H9 (cell line): ENCODE results near the gene GATA1. TPM values are rescaled to one million over a fixed set of nuclear protein-coding genes. Genes with fewer than 3 reads are reported as not detected.
A peak's percentile ranks its signal among the peaks of the same experiment; 100 is the strongest.

ENCODE experiments used
- DNase-seq: peaks from one replicate; pipeline ENCODE4 v3.0.0-alpha.2; 2017
- H2AFZ ChIP-seq: one replicate; pipeline ENCODE4 v1.6.1; 2013; ENCODE audit warnings: mild to moderate bottlenecking, low read length, control low read depth, moderate library complexity
- H2AK5ac ChIP-seq: 2 replicates; pipeline ENCODE4 v1.6.1; 2013; ENCODE audit warnings: low read length, control low read depth, mixed read lengths; ENCODE audit not compliant: insufficient read length
- H2BK120ac ChIP-seq: one replicate; pipeline ENCODE4 v1.6.1; 2013; ENCODE audit warnings: low read depth, mild to moderate bottlenecking, low read length, control low read depth, inconsistent platforms; ENCODE audit not compliant: poor library complexity, severe bottlenecking
- H2BK12ac ChIP-seq: 2 replicates; pipeline ENCODE4 v1.6.1; 2013; ENCODE audit warnings: low read length, control low read depth, mixed read lengths, low read depth; ENCODE audit not compliant: insufficient read length
- H2BK15ac ChIP-seq: 2 replicates; pipeline ENCODE4 v1.6.1; 2013; ENCODE audit warnings: low read depth, low read length, control low read depth
- H2BK20ac ChIP-seq: one replicate; pipeline ENCODE4 v1.6.1; 2013; ENCODE audit warnings: low read depth, mild to moderate bottlenecking, low read length, control low read depth, inconsistent platforms; ENCODE audit not compliant: poor library complexity, severe bottlenecking
- H2BK5ac ChIP-seq: 2 replicates; pipeline ENCODE4 v1.6.1; 2013; ENCODE audit warnings: low read length, control low read depth, mixed read lengths; ENCODE audit not compliant: insufficient read length
- H3K14ac ChIP-seq: 2 replicates; pipeline ENCODE4 v1.6.1; 2013; ENCODE audit warnings: low read length, control low read depth; ENCODE audit not compliant: insufficient read depth
- H3K18ac ChIP-seq: 2 replicates; pipeline ENCODE4 v1.6.1; 2013; ENCODE audit warnings: low read depth, mild to moderate bottlenecking, mixed read lengths, low read length, control low read depth; ENCODE audit not compliant: insufficient read length
- H3K23ac ChIP-seq: 2 replicates; pipeline ENCODE4 v1.6.1; 2013; ENCODE audit warnings: low read length, control low read depth, mixed read lengths, low read depth; ENCODE audit not compliant: insufficient read length
- H3K23me2 ChIP-seq: 2 replicates; pipeline ENCODE4 v1.6.1; 2013; ENCODE audit warnings: low read depth, mild to moderate bottlenecking, mixed read lengths, low read length, control low read depth; ENCODE audit not compliant: insufficient read length, poor library complexity, severe bottlenecking
- H3K27ac ChIP-seq: 2 replicates; pipeline ENCODE4 v1.5.1; 2013; ENCODE audit warnings: low read length, control low read depth, mixed read lengths, low read depth; ENCODE audit not compliant: insufficient read length
- H3K27me3 ChIP-seq: 2 replicates; pipeline ENCODE4 v1.6.1; 2013; ENCODE audit warnings: low read length, control low read depth, inconsistent platforms; ENCODE audit not compliant: insufficient read depth
- H3K4ac ChIP-seq: 2 replicates; pipeline ENCODE4 v1.6.1; 2013; ENCODE audit warnings: low read depth, mild to moderate bottlenecking, control low read depth, inconsistent platforms, low read length, moderate library complexity
- H3K4me1 ChIP-seq: 2 replicates; pipeline ENCODE4 v1.6.1; 2013; ENCODE audit warnings: low read length, control low read depth, inconsistent platforms; ENCODE audit not compliant: insufficient read depth
- H3K4me2 ChIP-seq: 2 replicates; pipeline ENCODE4 v1.6.1; 2013; ENCODE audit warnings: low read length, control low read depth, mixed read lengths; ENCODE audit not compliant: insufficient read length, insufficient read depth
- H3K56ac ChIP-seq: 2 replicates; pipeline ENCODE4 v1.6.1; 2013; ENCODE audit warnings: low read depth, mild to moderate bottlenecking, mixed read lengths, low read length, control low read depth; ENCODE audit not compliant: insufficient read length
- H3K79me1 ChIP-seq: 2 replicates; pipeline ENCODE4 v1.6.1; 2013; ENCODE audit warnings: low read depth, mild to moderate bottlenecking, moderate library complexity, low read length, control low read depth, inconsistent platforms; ENCODE audit not compliant: insufficient read depth, poor library complexity, severe bottlenecking
- H3K79me2 ChIP-seq: 2 replicates; pipeline ENCODE4 v1.6.1; 2013; ENCODE audit warnings: low read length, control low read depth, inconsistent platforms; ENCODE audit not compliant: insufficient read depth
- H3K9ac ChIP-seq: 2 replicates; pipeline ENCODE4 v1.6.1; 2013; ENCODE audit warnings: low read length, control low read depth, mixed read lengths; ENCODE audit not compliant: insufficient read length; ENCODE audit errors: extremely low read depth
- H3K9me3 ChIP-seq: one replicate; pipeline ENCODE4 v1.6.1; 2013; ENCODE audit warnings: low read depth, low read length, inconsistent platforms; ENCODE audit not compliant: control insufficient read depth
- H3T11ph ChIP-seq: one replicate; pipeline ENCODE4 v1.6.1; 2013; ENCODE audit warnings: mild to moderate bottlenecking, low read length, control low read depth, inconsistent platforms
- H4K20me1 ChIP-seq: one replicate; pipeline ENCODE4 v1.6.1; 2013; ENCODE audit not compliant: control insufficient read depth, insufficient read length, insufficient read depth
- H4K5ac ChIP-seq: 2 replicates; pipeline ENCODE4 v1.6.1; 2013; ENCODE audit warnings: low read depth, mild to moderate bottlenecking, mixed read lengths, low read length, control low read depth; ENCODE audit not compliant: insufficient read length
- H4K8ac ChIP-seq: replicated peaks from 2 replicates; pipeline ENCODE4 v1.6.1; 2013; ENCODE audit warnings: low read length, control low read depth, mixed read lengths, low read depth; ENCODE audit not compliant: insufficient read length
- H4K91ac ChIP-seq: 2 replicates; pipeline ENCODE4 v1.6.1; 2013; ENCODE audit warnings: low read depth, mild to moderate bottlenecking, moderate library complexity, mixed read lengths, low read length, control low read depth; ENCODE audit not compliant: insufficient read length
- H3K27ac Mint-ChIP-seq, 3 experiments: 2 replicates in 2 of 3; 3 replicates in 1 of 3; pipeline ENCODE4 v1.8.0; 2020 to 2021; ENCODE audit warnings: mixed read lengths in 3 of 3, mild to moderate bottlenecking in 1 of 3, moderate library complexity in 1 of 3
- H3K27me3 Mint-ChIP-seq: 2 replicates; pipeline ENCODE4 v1.8.0; 2021; ENCODE audit warnings: low read depth, mild to moderate bottlenecking, moderate library complexity, mixed read lengths
- H3K36me3 Mint-ChIP-seq, 3 experiments: 2 replicates in 2 of 3; 3 replicates in 1 of 3; pipeline ENCODE4 v1.8.0; 2020 to 2021; ENCODE audit warnings: low read depth in 3 of 3, mixed read lengths in 3 of 3; ENCODE audit not compliant: insufficient read depth in 1 of 3
- H3K4me1 Mint-ChIP-seq, 2 experiments: 2 replicates each; pipeline ENCODE4 v1.8.0; 2020; ENCODE audit warnings: mixed read lengths in 2 of 2
- H3K4me3 Mint-ChIP-seq, 2 experiments: 2 replicates in 1 of 2; 3 replicates in 1 of 2; pipeline ENCODE4 v1.8.0; 2020 to 2021; ENCODE audit warnings: mild to moderate bottlenecking in 2 of 2, mixed read lengths in 2 of 2, moderate library complexity in 1 of 2
- H3K9me3 Mint-ChIP-seq, 2 experiments: 2 replicates in 1 of 2; 3 replicates in 1 of 2; pipeline ENCODE4 v1.8.0; 2020; ENCODE audit warnings: mild to moderate bottlenecking in 2 of 2, mixed read lengths in 2 of 2, moderate library complexity in 1 of 2
- WGBS: extraction: QIAGEN DNeasy Blood & Tissue Kit; methylation state at CpG from one replicate; pipeline ENCODE4 v1.1.7; 2013; ENCODE audit warnings: missing lambda C conversion rate, low lambda C conversion rate, mixed read lengths; ENCODE audit not compliant: insufficient read length; ENCODE audit errors: extremely low coverage; 5-methylcytosine and 5-hydroxymethylcytosine counted together
- total RNA-seq: library from RNA; stranded (reverse); gene quantifications from 2 replicates; pipeline ENCODE4 v1.2.1, GENCODE V29; 2021
- TF ChIP-seq, protein P1 (sequence below): fragments of 200-600 bp; sonication (generic); conservative IDR thresholded peaks from 3 replicates; pipeline ENCODE4 v1.8.0; 2021; ENCODE audit warnings: antibody characterized with exemption, mild to moderate bottlenecking

The GATA1 gene
- total RNA-seq, 1 experiment from 2014 or later: not detected

- H3K9me3 Mint-ChIP-seq: peaks cover 71 to 73% of the 10 kb centered on the region in 2 experiments
- no peaks in the 10 kb centered on the region for H4K20me1 ChIP-seq
- H4K5ac ChIP-seq: no peak overlapping the region
- H3K27me3 Mint-ChIP-seq: no peaks in the 10 kb centered on the region
- no peak overlapping the region for H2BK120ac ChIP-seq
- peaks cover 23 to 39% (median 38%) of the 10 kb centered on the region in 3 experiments for H3K36me3 Mint-ChIP-seq
- H4K91ac ChIP-seq: no peak overlapping the region
- no peaks in the 10 kb centered on the region for H3K79me1 ChIP-seq
- WGBS: no CpG with 5 or more reads among the region's 4 CpGs
- no peaks in the 10 kb centered on the region for H3K9me3 ChIP-seq
- DNase-seq: no peak
- H2AFZ ChIP-seq: no peak overlapping the region
- no peak overlapping the region for H3K14ac ChIP-seq
- H3K9ac ChIP-seq: no peak overlapping the region
- no peaks in the 10 kb centered on the region for H3K27me3 ChIP-seq
- H4K8ac ChIP-seq: no peak overlapping the region
- no peak overlapping the region for H3K23ac ChIP-seq
- peak overlapping the region; percentile 99 to 100 (median 99); a peak in 6 of 7 replicates for H3K27ac Mint-ChIP-seq
- peaks cover 5 to 12% of the 10 kb centered on the region in 2 experiments for H3K4me1 Mint-ChIP-seq
- H3K4me1 ChIP-seq: no peaks in the 10 kb centered on the region
- peak overlapping the region; percentile 88 to 95 for H3K4me3 Mint-ChIP-seq
- peak overlapping the region; percentile 60 for H3K4me2 ChIP-seq
- H3T11ph ChIP-seq: no peak overlapping the region
- H3K56ac ChIP-seq: no peak overlapping the region
- H3K23me2 ChIP-seq: peaks cover 3% of the 10 kb centered on the region
- H3K27ac ChIP-seq: no peak overlapping the region
- H2BK12ac ChIP-seq: no peak overlapping the region
- H3K18ac ChIP-seq: no peak overlapping the region
- TF ChIP-seq, protein P1, sequence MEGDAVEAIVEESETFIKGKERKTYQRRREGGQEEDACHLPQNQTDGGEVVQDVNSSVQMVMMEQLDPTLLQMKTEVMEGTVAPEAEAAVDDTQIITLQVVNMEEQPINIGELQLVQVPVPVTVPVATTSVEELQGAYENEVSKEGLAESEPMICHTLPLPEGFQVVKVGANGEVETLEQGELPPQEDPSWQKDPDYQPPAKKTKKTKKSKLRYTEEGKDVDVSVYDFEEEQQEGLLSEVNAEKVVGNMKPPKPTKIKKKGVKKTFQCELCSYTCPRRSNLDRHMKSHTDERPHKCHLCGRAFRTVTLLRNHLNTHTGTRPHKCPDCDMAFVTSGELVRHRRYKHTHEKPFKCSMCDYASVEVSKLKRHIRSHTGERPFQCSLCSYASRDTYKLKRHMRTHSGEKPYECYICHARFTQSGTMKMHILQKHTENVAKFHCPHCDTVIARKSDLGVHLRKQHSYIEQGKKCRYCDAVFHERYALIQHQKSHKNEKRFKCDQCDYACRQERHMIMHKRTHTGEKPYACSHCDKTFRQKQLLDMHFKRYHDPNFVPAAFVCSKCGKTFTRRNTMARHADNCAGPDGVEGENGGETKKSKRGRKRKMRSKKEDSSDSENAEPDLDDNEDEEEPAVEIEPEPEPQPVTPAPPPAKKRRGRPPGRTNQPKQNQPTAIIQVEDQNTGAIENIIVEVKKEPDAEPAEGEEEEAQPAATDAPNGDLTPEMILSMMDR: no peak
- no peak overlapping the region for H3K4ac ChIP-seq
- no peak overlapping the region for H2BK20ac ChIP-seq
- no peak overlapping the region for H2AK5ac ChIP-seq
- no peak overlapping the region for H2BK5ac ChIP-seq
- H3K79me2 ChIP-seq: no peaks in the 10 kb centered on the region
- no peak overlapping the region for H2BK15ac ChIP-seq
Observed at GRCh38 chrX:48802905-48803200, 16.5 kb downstream of the GATA1 start.
